GM19372 (cell line): ENCODE results near the gene POU3F3.

Experiments used
- ATAC-seq: cut with Tn5 transposase; IDR thresholded peaks from one replicate; pipeline ENCODE4 v1.9.1; 2021; ENCODE audit warnings: mild to moderate bottlenecking, low read depth, moderate library complexity; ENCODE audit not compliant: unreplicated experiment

Gene POU3F3

DNA sequence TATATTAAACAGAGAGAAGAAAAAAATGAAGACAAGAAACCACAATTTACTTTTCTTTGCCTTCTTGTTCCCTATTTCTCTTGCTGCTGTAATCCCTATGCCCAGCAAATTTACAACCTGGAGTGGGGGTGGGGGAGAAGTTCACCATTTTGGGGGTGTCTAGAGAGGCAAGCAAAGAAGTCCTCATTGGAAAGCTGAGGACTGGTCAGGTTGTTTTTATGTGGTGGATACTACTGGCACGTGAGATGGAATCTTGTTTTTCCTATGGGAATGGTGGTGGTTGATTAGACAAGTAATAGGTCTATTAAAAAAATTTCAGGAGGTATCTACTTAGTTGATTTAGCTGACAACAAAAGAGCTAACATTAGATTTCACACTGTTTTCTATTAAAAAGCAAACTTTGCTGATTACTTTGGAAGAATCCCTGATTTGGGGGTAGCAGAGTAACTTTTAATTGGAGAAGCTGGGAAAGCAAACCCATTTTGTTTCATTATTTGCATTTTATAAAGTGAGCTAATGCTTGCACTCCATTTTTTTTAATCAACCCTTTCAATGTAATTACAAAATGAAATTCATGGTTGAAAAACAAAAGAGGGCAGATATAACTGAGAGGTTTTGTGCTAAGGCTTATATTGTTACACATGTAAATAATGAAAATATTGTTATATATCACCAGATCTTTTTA is 6.0 kb downstream of the POU3F3 start:
- no peak for ATAC-seq

GRCh38 chr2:104860451-104860790 is 6.5 kb downstream of the POU3F3 start:
- ATAC-seq, result no peak

DNA sequence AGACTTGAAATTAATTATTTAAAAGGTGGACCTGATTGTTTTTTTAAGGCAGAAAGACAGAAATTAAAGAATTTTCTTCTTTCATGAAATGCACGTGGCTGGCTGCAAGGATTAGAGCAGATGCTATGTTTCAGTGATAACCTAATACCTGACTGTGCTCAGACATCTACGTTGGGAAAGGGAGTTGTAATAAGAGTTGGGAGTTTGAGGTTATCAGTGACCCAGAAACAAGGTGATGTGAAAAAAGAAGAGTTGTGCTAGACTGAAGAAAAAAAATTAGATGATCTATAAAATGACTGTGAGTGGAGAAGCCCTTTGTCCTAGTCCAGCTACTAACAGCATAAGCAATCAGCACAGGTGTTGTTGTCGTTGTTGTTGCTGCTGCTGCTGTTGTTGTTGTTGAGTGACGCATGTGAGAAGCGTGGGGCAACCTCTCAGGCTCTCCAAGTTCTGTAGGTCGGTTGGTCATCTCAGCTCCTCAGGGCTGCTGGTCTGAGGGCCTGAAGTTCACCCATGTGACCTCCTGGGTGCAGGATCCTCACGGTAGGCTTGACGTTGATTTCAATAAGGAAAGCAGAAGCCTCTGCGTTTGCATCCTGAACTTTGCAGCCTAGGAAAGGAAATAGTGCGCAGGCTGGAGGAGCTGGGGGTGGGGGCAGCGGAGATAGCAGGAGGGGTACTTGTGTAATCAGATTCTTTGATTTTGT is 7.6 kb downstream of the POU3F3 start:
- ATAC-seq, result no peak

DNA sequence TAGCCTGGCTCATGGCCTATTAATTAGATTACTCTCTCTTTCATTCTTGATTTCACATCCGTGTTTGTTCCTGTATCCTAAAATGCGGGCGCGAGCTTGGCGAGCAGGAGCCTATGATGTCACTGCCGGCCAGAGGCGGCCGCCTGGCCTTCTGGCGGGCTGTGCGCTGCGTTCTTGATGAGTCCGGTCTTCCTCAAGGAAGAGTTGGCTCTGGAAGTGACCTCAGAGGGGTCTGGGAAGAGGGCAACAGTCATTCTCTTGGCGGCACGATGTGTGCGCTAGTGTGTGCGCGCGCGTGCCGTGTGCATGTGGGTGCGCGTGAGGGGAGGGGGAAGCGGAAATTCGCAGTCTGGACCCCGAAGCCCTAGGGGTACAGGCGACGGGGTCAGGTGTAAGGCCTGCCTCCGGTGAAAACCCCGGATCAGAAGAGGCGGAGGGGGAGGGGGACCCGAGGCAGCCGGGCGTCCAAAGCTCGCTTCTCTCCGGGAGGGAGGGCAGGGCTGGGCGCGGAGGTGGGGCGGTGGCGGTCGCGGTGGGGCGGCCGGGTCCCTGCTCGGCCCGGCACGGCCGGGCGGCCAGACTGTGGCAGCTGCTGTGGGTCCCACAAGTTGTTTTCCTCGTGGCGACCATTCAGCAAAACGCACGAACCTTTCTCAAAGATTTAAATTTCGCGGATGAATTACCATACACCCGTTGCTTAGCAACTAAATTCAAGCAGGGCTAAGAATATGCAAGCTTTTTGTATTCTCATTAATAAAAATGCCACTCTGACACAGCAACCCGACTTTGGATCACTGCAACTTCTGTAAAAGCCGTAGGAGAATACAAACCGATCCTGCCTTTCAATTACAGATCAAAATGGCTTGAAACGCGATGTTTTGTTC is 8.4 kb downstream of the POU3F3 start:
- no peak for ATAC-seq

DNA sequence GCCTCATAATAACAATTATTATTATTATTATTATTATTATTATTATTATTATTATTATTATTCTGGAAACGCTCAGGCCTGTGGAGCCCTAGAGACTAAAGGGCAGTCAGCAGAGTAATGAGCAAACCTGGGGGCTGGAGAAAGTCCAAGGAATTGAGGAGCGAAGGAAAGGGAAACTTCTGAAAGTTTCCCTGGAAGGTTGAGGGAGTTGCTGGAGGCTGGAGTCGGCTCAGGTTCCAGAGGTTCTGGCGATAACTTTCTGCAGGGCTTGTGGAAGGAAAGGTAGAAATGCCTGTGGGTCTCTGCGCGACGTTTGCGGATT is 9.2 kb downstream of the POU3F3 start:
- ATAC-seq, result no peak

DNA sequence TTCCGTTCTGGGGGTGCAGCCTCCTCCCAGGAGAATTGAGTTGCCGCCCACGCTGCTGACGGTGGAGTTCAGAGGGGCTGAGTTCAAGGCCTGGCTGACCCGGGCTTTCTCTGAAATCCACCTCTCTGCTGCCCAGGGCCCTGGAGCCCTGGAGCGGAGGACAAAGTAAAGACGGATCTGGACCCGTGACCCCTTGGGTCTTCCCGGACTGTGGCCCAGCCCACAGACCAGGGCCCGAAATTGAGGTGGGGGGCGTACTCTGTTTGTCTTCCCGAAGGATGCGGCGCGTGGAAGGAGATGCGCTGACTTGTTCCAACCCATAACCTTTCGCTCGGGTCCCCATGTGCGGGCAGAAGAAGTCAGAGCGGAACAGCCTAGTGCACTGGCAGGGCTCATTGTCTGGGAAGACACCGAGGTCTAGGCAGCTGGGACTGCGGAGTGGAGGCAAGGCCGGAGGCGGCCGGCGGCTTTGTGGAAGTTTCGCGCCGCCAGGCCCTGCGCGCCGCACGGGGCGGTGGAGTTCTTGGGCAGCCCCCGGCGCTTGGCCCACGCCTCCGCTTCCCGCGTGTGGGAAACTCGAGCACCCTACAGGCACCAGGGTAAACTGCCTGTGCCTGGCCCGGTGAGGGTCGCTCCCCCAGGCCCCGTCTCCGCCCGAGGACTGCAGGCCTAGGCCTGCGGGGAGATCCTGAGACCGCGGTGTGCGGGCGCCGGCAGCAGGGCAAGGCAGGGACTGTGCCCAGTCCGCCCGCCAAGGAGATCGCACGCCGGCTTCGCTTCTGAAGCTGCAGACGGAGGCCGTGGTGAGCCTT is 9.8 kb downstream of the POU3F3 start:
- no peak for ATAC-seq

GRCh38 chr2:104864280-104865095 is 10.6 kb downstream of the POU3F3 start:
- no peak for ATAC-seq

DNA sequence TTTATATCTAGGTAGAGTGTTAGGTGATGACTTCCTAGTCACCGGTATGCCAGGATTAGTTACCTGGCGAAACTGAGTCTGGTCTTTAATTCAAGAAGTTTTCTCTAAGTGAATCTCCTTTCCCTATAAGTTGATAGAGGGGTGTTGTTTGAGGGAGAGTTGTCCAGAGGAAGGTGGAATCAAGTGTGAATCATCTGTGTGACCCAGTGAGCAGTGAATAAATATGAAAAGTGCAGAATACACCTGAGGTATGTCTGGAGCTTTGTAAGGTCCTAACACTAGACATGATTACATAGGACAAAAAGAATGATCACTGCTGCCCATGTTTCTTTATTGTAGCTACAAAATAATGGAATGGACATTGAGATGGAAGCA is 11.2 kb downstream of the POU3F3 start:
- no peak for ATAC-seq

- no peak for ATAC-seq
These were observed 12.4 kb downstream of the POU3F3 start for GRCh38 chr2:104866122-104866864.

DNA sequence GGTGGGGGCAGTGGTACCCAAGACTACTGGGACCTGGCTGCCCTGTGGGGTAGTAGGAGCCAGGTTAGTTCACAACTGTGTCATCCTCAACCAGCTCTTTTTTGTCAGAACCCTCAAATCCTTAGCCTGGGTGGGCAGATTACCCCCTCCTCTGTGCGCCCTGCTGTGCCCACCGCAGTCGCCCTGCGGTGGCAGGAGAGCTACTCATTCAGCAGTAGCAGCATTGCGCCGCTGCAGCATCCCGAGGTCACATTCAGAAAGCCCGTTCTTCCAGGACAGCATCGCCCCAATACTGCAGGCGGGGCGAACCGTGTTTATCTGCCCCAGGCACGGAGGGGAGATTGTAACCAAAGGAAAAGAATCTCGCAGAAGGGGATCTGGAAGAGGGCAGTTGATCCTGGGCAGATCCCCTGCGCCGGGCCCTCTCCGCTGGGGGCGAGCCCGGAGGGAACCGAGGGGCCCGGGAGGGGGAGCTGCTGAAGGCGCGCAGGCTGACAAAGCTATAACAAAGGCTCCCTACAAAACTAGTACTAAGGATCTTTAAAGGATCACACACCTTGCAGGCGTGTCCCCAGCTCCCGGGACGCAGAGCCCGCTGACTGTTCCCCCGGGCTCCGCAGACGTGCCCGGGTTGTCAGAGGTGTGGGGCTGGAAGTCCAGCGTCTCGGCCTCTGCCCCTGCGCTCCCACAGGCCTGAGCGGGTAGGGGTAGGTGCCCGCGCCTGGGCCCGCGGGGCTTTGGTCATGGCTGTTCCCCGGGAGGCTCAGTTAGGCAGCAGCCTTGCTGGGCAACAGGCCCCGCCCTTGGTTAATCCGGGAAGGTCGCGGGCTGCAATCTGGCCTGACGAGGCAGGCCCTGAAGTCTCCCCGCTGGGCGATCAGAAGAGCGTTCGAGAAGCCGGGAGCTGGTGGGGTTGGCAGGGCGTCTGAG is 13.2 kb downstream of the POU3F3 start:
- no peak for ATAC-seq

- ATAC-seq, result no peak
These were observed 14.0 kb downstream of the POU3F3 start for GRCh38 chr2:104867813-104868504.

GRCh38 chr2:104868505-104868866 is 14.6 kb downstream of the POU3F3 start:
- ATAC-seq, result no peak

GRCh38 chr2:104870100-104870975 is 16.4 kb downstream of the POU3F3 start:
- ATAC-seq, result no peak

GRCh38 chr2:104871649-104871971 is 17.7 kb downstream of the POU3F3 start:
- ATAC-seq, result no peak

- ATAC-seq, result no peak
These were observed 18.3 kb downstream of the POU3F3 start for GRCh38 chr2:104871972-104872865.
